Measurements from ENCODE around the gene YTHDF1.

Gene YTHDF1

GRCh38 chr20:63204362-63204761, 11.6 kb downstream of the YTHDF1 start:
- DNase-seq, result no peak

GRCh38 chr20:63202811-63203526, 13.0 kb downstream of the YTHDF1 start:
- no peak for DNase-seq

- DNase-seq, result no peak
Observed at GRCh38 chr20:63202021-63202420, 13.9 kb downstream of the YTHDF1 start.

- DNase-seq, result no peak
Observed at GRCh38 chr20:63198606-63199005, 17.3 kb downstream of the YTHDF1 start.

- DNase-seq, result no peak
Observed at GRCh38 chr20:63196768-63197470, 19.0 kb downstream of the YTHDF1 start.

GRCh38 chr20:63194797-63195173, 21.1 kb downstream of the YTHDF1 start:
- DNase-seq, result no peak

- no peak for DNase-seq
Observed at GRCh38 chr20:63194007-63194796, 21.7 kb downstream of the YTHDF1 start.

GRCh38 chr20:63192721-63193120, 23.2 kb downstream of the YTHDF1 start:
- DNase-seq, result no peak

GRCh38 chr20:63191400-63191799, 24.5 kb downstream of the YTHDF1 start:
- DNase-seq, result no peak

- DNase-seq, result no peak
Observed at GRCh38 chr20:63190828-63191227, 25.1 kb downstream of the YTHDF1 start.

- DNase-seq, result no peak
Observed at GRCh38 chr20:63189846-63190559, 25.9 kb downstream of the YTHDF1 start.

- no peak for DNase-seq
Observed at GRCh38 chr20:63189322-63189642, 26.6 kb downstream of the YTHDF1 start.

- DNase-seq, result no peak
Observed at GRCh38 chr20:63188641-63189321, 27.1 kb downstream of the YTHDF1 start.

GRCh38 chr20:63188159-63188442, 27.8 kb downstream of the YTHDF1 start:
- no peak for DNase-seq

GRCh38 chr20:63187338-63188158, 28.4 kb downstream of the YTHDF1 start:
- no peak for DNase-seq

- DNase-seq, result no peak
Observed at GRCh38 chr20:63186528-63187316, 29.2 kb downstream of the YTHDF1 start.

- DNase-seq, result no peak
Observed at GRCh38 chr20:63186084-63186483, 29.8 kb downstream of the YTHDF1 start.

GRCh38 chr20:63185215-63185796, 30.6 kb downstream of the YTHDF1 start:
- no peak for DNase-seq

- no peak for DNase-seq
Observed at GRCh38 chr20:63183422-63184146, 32.3 kb downstream of the YTHDF1 start.

GRCh38 chr20:63182946-63183415, 33.0 kb downstream of the YTHDF1 start:
- DNase-seq, result no peak

Data from amniotic stem cell (primary cell).